ENCODE results near the gene C11orf52.

Gene C11orf52

GRCh38 chr11:111960916-111961315, 42.2 kb downstream of the C11orf52 start:
- H3K4me1 ChIP-seq (ENCODE audit: control extremely low read depth in 1 of 4, control insufficient read depth in 4 of 4, insufficient read depth in 4 of 4, low read length in 3 of 4), result peaks cover 0 to 3% (median 0%) of the 10 kb centered on the region in 4 experiments
- no peaks in the 10 kb centered on the region for H3K27me3 ChIP-seq (replicated peaks in 2 of 5; ENCODE audit: control insufficient read depth in 4 of 5, insufficient read depth in 5 of 5, low read length in 4 of 5)
- WGBS (ENCODE audit: insufficient coverage), result 93% methylated on average over 5 of the region's 5 CpGs
- H3K27ac ChIP-seq (ENCODE audit: insufficient read depth in 1 of 2, low read depth in 1 of 2, low read length in 2 of 2, poor library complexity in 1 of 2, severe bottlenecking in 2 of 2), result no peak overlapping the region
- no peak overlapping the region for H3K4me3 ChIP-seq (ENCODE audit: control insufficient read depth in 1 of 7, extremely low read depth in 1 of 7, insufficient read depth in 4 of 7, low read depth in 2 of 7, low read length in 6 of 7)
- H3K9me3 ChIP-seq (ENCODE audit: control extremely low read depth in 1 of 5, control insufficient read depth in 4 of 5, insufficient read depth in 2 of 5, low read depth in 1 of 5, low read length in 4 of 5), result no peaks in the 10 kb centered on the region
- no peak for DNase-seq
- ChIA-PET CTCF (interaction anchor here (0.9 to 1.5 kb wide), 3 partner anchors 13 to 29 kb away, joined by 3 to 6 read pairs (median 3); no protein-coding TSS in a partner anchor), POLR2A (no interaction called here)
- H3K36me3 ChIP-seq (ENCODE audit: control insufficient read depth in 4 of 4, insufficient read depth in 4 of 4, low read length in 3 of 4), result no peaks in the 10 kb centered on the region

GRCh38 chr11:111961389-111962300, 42.9 kb downstream of the C11orf52 start:
- 100% methylated on average over 3 of the region's 6 CpGs for WGBS (ENCODE audit: insufficient coverage)

GRCh38 chr11:111963931-111964340, 45.2 kb downstream of the C11orf52 start:
- Histone ChIP-seq H3K4me1 (ENCODE audit: control extremely low read depth in 1 of 4, control insufficient read depth in 4 of 4, insufficient read depth in 4 of 4, low read length in 3 of 4) (peaks cover 0 to 3% (median 0%) of the 10 kb centered on the region in 4 experiments), H3K36me3 (ENCODE audit: control insufficient read depth in 4 of 4, insufficient read depth in 4 of 4, low read length in 3 of 4) (no peaks in the 10 kb centered on the region), H3K4me3 (ENCODE audit: control insufficient read depth in 1 of 7, extremely low read depth in 1 of 7, insufficient read depth in 4 of 7, low read depth in 2 of 7, low read length in 6 of 7) (no peak overlapping the region), H3K27ac (ENCODE audit: insufficient read depth in 1 of 2, low read depth in 1 of 2, low read length in 2 of 2, poor library complexity in 1 of 2, severe bottlenecking in 2 of 2) (no peak overlapping the region), H3K27me3 (replicated peaks in 2 of 5; ENCODE audit: control insufficient read depth in 4 of 5, insufficient read depth in 5 of 5, low read length in 4 of 5) (no peaks in the 10 kb centered on the region), H3K9me3 (ENCODE audit: control extremely low read depth in 1 of 5, control insufficient read depth in 4 of 5, insufficient read depth in 2 of 5, low read depth in 1 of 5, low read length in 4 of 5) (no peaks in the 10 kb centered on the region)
- POLR2A ChIA-PET, result no interaction called here
- DNase-seq, result no peak
- CTCF ChIA-PET, result interaction anchor here (1.1 to 1.4 kb wide), 2 partner anchors 19 to 21 kb away, joined by 4 read pairs; no protein-coding TSS in a partner anchor
- WGBS (ENCODE audit: insufficient coverage), result 100% methylated on average over 3 of the region's 5 CpGs

More at GRCh38 chr11:111961389-111962300, 42.9 kb downstream of the C11orf52 start:
- H3K9me3 ChIP-seq (ENCODE audit: control extremely low read depth in 1 of 5, control insufficient read depth in 4 of 5, insufficient read depth in 2 of 5, low read depth in 1 of 5, low read length in 4 of 5), result no peaks in the 10 kb centered on the region
- POLR2A ChIA-PET, result no interaction called here
- H3K36me3 ChIP-seq (ENCODE audit: control insufficient read depth in 4 of 4, insufficient read depth in 4 of 4, low read length in 3 of 4), result no peaks in the 10 kb centered on the region
- H3K27ac ChIP-seq (ENCODE audit: insufficient read depth in 1 of 2, low read depth in 1 of 2, low read length in 2 of 2, poor library complexity in 1 of 2, severe bottlenecking in 2 of 2), result no peak overlapping the region
- no peak overlapping the region for H3K4me3 ChIP-seq (ENCODE audit: control insufficient read depth in 1 of 7, extremely low read depth in 1 of 7, insufficient read depth in 4 of 7, low read depth in 2 of 7, low read length in 6 of 7)
- CTCF ChIA-PET, result interaction anchor here (0.8 to 1.5 kb wide), 4 partner anchors 12 to 30 kb away, joined by 3 to 6 read pairs (median 4); no protein-coding TSS in a partner anchor
- DNase-seq, result no peak
- H3K4me1 ChIP-seq (ENCODE audit: control extremely low read depth in 1 of 4, control insufficient read depth in 4 of 4, insufficient read depth in 4 of 4, low read length in 3 of 4), result peaks cover 0 to 3% (median 0%) of the 10 kb centered on the region in 4 experiments
- H3K27me3 ChIP-seq (replicated peaks in 2 of 5; ENCODE audit: control insufficient read depth in 4 of 5, insufficient read depth in 5 of 5, low read length in 4 of 5), result no peaks in the 10 kb centered on the region

GRCh38 chr11:111966678-111967077, 48.0 kb downstream of the C11orf52 start:
- H3K27ac ChIP-seq (ENCODE audit: insufficient read depth in 1 of 2, low read depth in 1 of 2, low read length in 2 of 2, poor library complexity in 1 of 2, severe bottlenecking in 2 of 2), result no peak overlapping the region
- 98% methylated on average over 4 of the region's 5 CpGs for WGBS (ENCODE audit: insufficient coverage)

GRCh38 chr11:111967649-111968048, 48.9 kb downstream of the C11orf52 start:
- H3K4me3 ChIP-seq (ENCODE audit: control insufficient read depth in 1 of 7, extremely low read depth in 1 of 7, insufficient read depth in 4 of 7, low read depth in 2 of 7, low read length in 6 of 7), result no peak overlapping the region
- POLR2A ChIA-PET, result no interaction called here
- peaks cover 0 to 5% (median 0%) of the 10 kb centered on the region in 4 experiments for H3K36me3 ChIP-seq (ENCODE audit: control insufficient read depth in 4 of 4, insufficient read depth in 4 of 4, low read length in 3 of 4)
- no peaks in the 10 kb centered on the region for H3K27me3 ChIP-seq (replicated peaks in 2 of 5; ENCODE audit: control insufficient read depth in 4 of 5, insufficient read depth in 5 of 5, low read length in 4 of 5)
- WGBS (ENCODE audit: insufficient coverage), result 100% methylated on average over 1 of the region's 6 CpGs
- CTCF ChIA-PET, result interaction anchor here (2.5 kb wide), 1 partner anchor 13 kb away, joined by 9 read pairs; no protein-coding TSS in a partner anchor
- H3K9me3 ChIP-seq (ENCODE audit: control extremely low read depth in 1 of 5, control insufficient read depth in 4 of 5, insufficient read depth in 2 of 5, low read depth in 1 of 5, low read length in 4 of 5), result no peaks in the 10 kb centered on the region
- no peak overlapping the region for H3K27ac ChIP-seq (ENCODE audit: insufficient read depth in 1 of 2, low read depth in 1 of 2, low read length in 2 of 2, poor library complexity in 1 of 2, severe bottlenecking in 2 of 2)
- no peak for DNase-seq
- H3K4me1 ChIP-seq (ENCODE audit: control extremely low read depth in 1 of 4, control insufficient read depth in 4 of 4, insufficient read depth in 4 of 4, low read length in 3 of 4), result peaks cover 0 to 3% (median 0%) of the 10 kb centered on the region in 4 experiments

More at GRCh38 chr11:111966678-111967077, 48.0 kb downstream of the C11orf52 start:
- no peaks in the 10 kb centered on the region for H3K27me3 ChIP-seq (replicated peaks in 2 of 5; ENCODE audit: control insufficient read depth in 4 of 5, insufficient read depth in 5 of 5, low read length in 4 of 5)
- H3K4me1 ChIP-seq (ENCODE audit: control extremely low read depth in 1 of 4, control insufficient read depth in 4 of 4, insufficient read depth in 4 of 4, low read length in 3 of 4), result peaks cover 0 to 3% (median 0%) of the 10 kb centered on the region in 4 experiments
- peaks cover 0 to 5% (median 0%) of the 10 kb centered on the region in 4 experiments for H3K36me3 ChIP-seq (ENCODE audit: control insufficient read depth in 4 of 4, insufficient read depth in 4 of 4, low read length in 3 of 4)
- POLR2A ChIA-PET, result no interaction called here
- no peaks in the 10 kb centered on the region for H3K9me3 ChIP-seq (ENCODE audit: control extremely low read depth in 1 of 5, control insufficient read depth in 4 of 5, insufficient read depth in 2 of 5, low read depth in 1 of 5, low read length in 4 of 5)
- no peak overlapping the region for H3K4me3 ChIP-seq (ENCODE audit: control insufficient read depth in 1 of 7, extremely low read depth in 1 of 7, insufficient read depth in 4 of 7, low read depth in 2 of 7, low read length in 6 of 7)
- no peak for DNase-seq
- CTCF ChIA-PET, result no interaction called here

GRCh38 chr11:111969344-111969743, 50.6 kb downstream of the C11orf52 start:
- WGBS (ENCODE audit: insufficient coverage), result 80% methylated on average over 1 of the region's 3 CpGs
- ChIA-PET POLR2A (no interaction called here), CTCF (interaction anchor here (2.5 kb wide), 1 partner anchor 11 kb away, joined by 9 read pairs; no protein-coding TSS in a partner anchor)
- no peaks in the 10 kb centered on the region for H3K27me3 ChIP-seq (replicated peaks in 2 of 5; ENCODE audit: control insufficient read depth in 4 of 5, insufficient read depth in 5 of 5, low read length in 4 of 5)
- DNase-seq, result no peak
- H3K27ac ChIP-seq (ENCODE audit: insufficient read depth in 1 of 2, low read depth in 1 of 2, low read length in 2 of 2, poor library complexity in 1 of 2, severe bottlenecking in 2 of 2), result no peak overlapping the region
- H3K9me3 ChIP-seq (ENCODE audit: control extremely low read depth in 1 of 5, control insufficient read depth in 4 of 5, insufficient read depth in 2 of 5, low read depth in 1 of 5, low read length in 4 of 5), result no peaks in the 10 kb centered on the region
- no peaks in the 10 kb centered on the region for H3K4me1 ChIP-seq (ENCODE audit: control extremely low read depth in 1 of 4, control insufficient read depth in 4 of 4, insufficient read depth in 4 of 4, low read length in 3 of 4)
- H3K4me3 ChIP-seq (ENCODE audit: control insufficient read depth in 1 of 7, extremely low read depth in 1 of 7, insufficient read depth in 4 of 7, low read depth in 2 of 7, low read length in 6 of 7), result no peak overlapping the region
- H3K36me3 ChIP-seq (ENCODE audit: control insufficient read depth in 4 of 4, insufficient read depth in 4 of 4, low read length in 3 of 4), result peaks cover 0 to 5% (median 0%) of the 10 kb centered on the region in 4 experiments

GRCh38 chr11:111974446-111974845, 55.7 kb downstream of the C11orf52 start:
- POLR2A ChIA-PET, result no interaction called here
- CTCF ChIA-PET, result interaction anchor here (0.6 to 2.0 kb wide), 3 partner anchors 13 to 71 kb away, joined by 3 to 6 read pairs (median 4); no protein-coding TSS in a partner anchor
- Histone ChIP-seq H3K27me3 (replicated peaks in 2 of 5; ENCODE audit: control insufficient read depth in 4 of 5, insufficient read depth in 5 of 5, low read length in 4 of 5) (peaks cover 3 to 33% (median 5%) of the 10 kb centered on the region in 5 experiments), H3K9me3 (ENCODE audit: control extremely low read depth in 1 of 5, control insufficient read depth in 4 of 5, insufficient read depth in 2 of 5, low read depth in 1 of 5, low read length in 4 of 5) (no peaks in the 10 kb centered on the region), H3K27ac (ENCODE audit: insufficient read depth in 1 of 2, low read depth in 1 of 2, low read length in 2 of 2, poor library complexity in 1 of 2, severe bottlenecking in 2 of 2) (no peak overlapping the region), H3K4me1 (ENCODE audit: control extremely low read depth in 1 of 4, control insufficient read depth in 4 of 4, insufficient read depth in 4 of 4, low read length in 3 of 4) (peaks cover 5 to 9% (median 7%) of the 10 kb centered on the region in 4 experiments), H3K36me3 (ENCODE audit: control insufficient read depth in 4 of 4, insufficient read depth in 4 of 4, low read length in 3 of 4) (peaks cover 0 to 5% (median 0%) of the 10 kb centered on the region in 4 experiments), H3K4me3 (ENCODE audit: control insufficient read depth in 1 of 7, extremely low read depth in 1 of 7, insufficient read depth in 4 of 7, low read depth in 2 of 7, low read length in 6 of 7) (no peak overlapping the region)
- DNase-seq, result no peak
- WGBS (ENCODE audit: insufficient coverage), result 86% methylated on average over 2 of the region's 2 CpGs
